CD14-positive monocyte (primary cell): ENCODE measurements around the gene ZC3H7A. TPM values are rescaled to one million over a fixed set of nuclear protein-coding genes. Genes with fewer than 3 reads are reported as not detected.

Experiments used
- DNase-seq, 3 donors: peaks; one replicate each; pipeline ENCODE4 v3.0.0-alpha.2; 2011 to 2022
- H2AFZ ChIP-seq: 2 replicates; pipeline ENCODE4 v1.6.0; 2012; ENCODE audit warnings: mild to moderate bottlenecking, low read depth, low read length, inconsistent platforms; ENCODE audit not compliant: insufficient read depth, poor library complexity, severe bottlenecking
- H3K27ac ChIP-seq, 2 donors: 1 replicate in 1 of 2; 2 replicates in 1 of 2; pipeline ENCODE4 v1.5.1; 2012 to 2013; ENCODE audit warnings: low read length in 2 of 2, control low read depth in 1 of 2, inconsistent platforms in 1 of 2, low read depth in 1 of 2, mild to moderate bottlenecking in 1 of 2
- H3K27me3 ChIP-seq, 2 donors: one replicate each; pipeline versions ENCODE4 v1.6.0 to v1.6.1; 2011 to 2013; ENCODE audit warnings: low read length in 2 of 2; ENCODE audit not compliant: control insufficient read depth in 2 of 2, insufficient read depth in 2 of 2
- H3K36me3 ChIP-seq, 2 donors: replicated peaks in 1 of 2; 1 replicate in 1 of 2; 2 replicates in 1 of 2; pipeline versions ENCODE4 v1.5.1 to v1.6.1; 2012 to 2013; ENCODE audit warnings: low read length in 2 of 2, control low read depth in 1 of 2, inconsistent platforms in 1 of 2, mild to moderate bottlenecking in 1 of 2; ENCODE audit not compliant: insufficient read depth in 2 of 2, control insufficient read depth in 1 of 2
- H3K4me1 ChIP-seq, 2 donors: 1 replicate in 1 of 2; 2 replicates in 1 of 2; pipeline versions ENCODE4 v1.5.1 to v1.6.1; 2012 to 2013; ENCODE audit warnings: low read length in 2 of 2, control low read depth in 1 of 2, inconsistent platforms in 1 of 2, mild to moderate bottlenecking in 1 of 2, moderate library complexity in 1 of 2; ENCODE audit not compliant: insufficient read depth in 2 of 2, control insufficient read depth in 1 of 2
- H3K4me2 ChIP-seq: replicated peaks from 2 replicates; pipeline ENCODE3; 2012; ENCODE audit warnings: low read length, moderate library complexity, mild to moderate bottlenecking; ENCODE audit not compliant: poor library complexity, severe bottlenecking; ENCODE audit errors: extremely low read depth
- H3K4me3 ChIP-seq, 3 experiments: fragments of 200-600 bp in 1 of 3; sonication (generic) in 1 of 3; replicated peaks in 1 of 3; 1 replicate in 2 of 3; 2 replicates in 1 of 3; pipeline ENCODE4 v1.5.1; 2011 to 2013; ENCODE audit warnings: low read length in 3 of 3, mild to moderate bottlenecking in 3 of 3, control low read depth in 2 of 3, low read depth in 2 of 3, inconsistent platforms in 1 of 3, moderate library complexity in 1 of 3
- H3K79me2 ChIP-seq: 2 replicates; pipeline ENCODE4 v1.6.0; 2012; ENCODE audit warnings: mild to moderate bottlenecking, control low read depth, inconsistent platforms, low read length, moderate library complexity; ENCODE audit not compliant: insufficient read depth
- H3K9ac ChIP-seq: 2 replicates; pipeline ENCODE4 v1.6.0; 2017; ENCODE audit warnings: low read length, mild to moderate bottlenecking; ENCODE audit not compliant: insufficient read depth, poor library complexity, severe bottlenecking
- H3K9me3 ChIP-seq, 2 donors: replicated peaks in 1 of 2; 1 replicate in 1 of 2; 2 replicates in 1 of 2; pipeline versions ENCODE4 v1.5.1 to v1.6.1; 2012 to 2013; ENCODE audit warnings: low read length in 2 of 2, control low read depth in 1 of 2; ENCODE audit not compliant: control insufficient read depth in 1 of 2, insufficient read depth in 1 of 2
- H4K20me1 ChIP-seq: 2 replicates; pipeline ENCODE4 v1.6.0; 2012; ENCODE audit warnings: mild to moderate bottlenecking, low read length, control low read depth, moderate library complexity; ENCODE audit not compliant: insufficient read depth
- H3K27ac Mint-ChIP-seq, 7 donors: one replicate each; pipeline ENCODE4 v1.8.0; 2020; ENCODE audit warnings: mild to moderate bottlenecking in 7 of 7, mixed read lengths in 7 of 7, moderate library complexity in 6 of 7, inconsistent platforms in 2 of 7
- H3K27me3 Mint-ChIP-seq, 3 donors: one replicate each; pipeline ENCODE4 v1.8.0; 2021 to 2022; ENCODE audit warnings: low read depth in 3 of 3, mild to moderate bottlenecking in 3 of 3, mixed read lengths in 3 of 3, moderate library complexity in 3 of 3, inconsistent platforms in 1 of 3
- H3K36me3 Mint-ChIP-seq, 2 donors: one replicate each; pipeline ENCODE4 v1.8.0; 2020; ENCODE audit warnings: mixed read lengths in 2 of 2, inconsistent platforms in 1 of 2, mild to moderate bottlenecking in 1 of 2
- H3K4me1 Mint-ChIP-seq: one replicate; pipeline ENCODE4 v1.8.0; 2020; ENCODE audit warnings: mild to moderate bottlenecking, mixed read lengths
- H3K4me3 Mint-ChIP-seq, 2 donors: one replicate each; pipeline ENCODE4 v1.8.0; 2020; ENCODE audit warnings: mild to moderate bottlenecking in 2 of 2, mixed read lengths in 2 of 2, moderate library complexity in 1 of 2
- H3K9me3 Mint-ChIP-seq, 7 donors: one replicate each; pipeline ENCODE4 v1.8.0; 2020 to 2022; ENCODE audit warnings: mixed read lengths in 7 of 7, mild to moderate bottlenecking in 6 of 7, moderate library complexity in 6 of 7, inconsistent platforms in 2 of 7
- CTCF ChIP-seq: fragments of 200-600 bp; IDR thresholded peaks from one replicate; pipeline ENCODE4 v1.8.0; 2022; ENCODE audit warnings: antibody characterized with exemption, mild to moderate bottlenecking
- WGBS: methylation state at CpG from one replicate; pipeline ENCODE4 v1.1.5; 2013; ENCODE audit warnings: missing lambda C conversion rate; ENCODE audit not compliant: insufficient coverage; 5-methylcytosine and 5-hydroxymethylcytosine counted together
- intact Hi-C, 2 donors: fragments of 100-400 bp; cut with micrococcal nuclease; formaldehyde crosslinking; loops; one replicate each; pipeline versions ENCODE4 v1.15.0 to v1.15.1; 2023
- polyA minus RNA-seq: library from RNA; depleted of rRNA, polyadenylated mRNA; stranded (reverse); fragments of >200 nt; gene quantifications from 2 replicates; pipeline ENCODE4 v1.2.3, GENCODE V29; 2012
- polyA plus RNA-seq, 3 donors: library from polyadenylated mRNA; depleted of rRNA in 1 of 3; unstranded in 2 of 3; stranded (reverse) in 1 of 3; fragments of 300-500 nt in 2 of 3; fragments of >200 nt in 1 of 3; fragmentation: Illumina TruSeq in 2 of 3; gene quantifications; 1 replicate in 2 of 3; 2 replicates in 1 of 3; pipeline ENCODE4 v1.2.3, GENCODE V29; 2012 to 2021
- total RNA-seq, 12 experiments: library from RNA in 1 of 12; stranded (reverse) in 1 of 12; fragments of 120-200 nt in 1 of 12; gene quantifications; one replicate each; pipeline ENCODE4 v1.2.4 and lab custom pipeline; 2013 to 2026; ENCODE audit warnings: mixed read lengths in 6 of 12, inconsistent platforms in 1 of 12

Gene ZC3H7A
- 53.4 TPM for total RNA-seq (2013)
- polyA plus RNA-seq (10 to 100 TPM; 22.6 to 62.0 (median 27.5) TPM), polyA minus RNA-seq (21.5 and 25.7 TPM in 2 replicates), total RNA-seq (lab: John Stamatoyannopoulos, UW) (50.2 to 124 (median 73.0) reads per million in 11 experiments)

- peak within 1 kb of the TSS; percentile 97 for H3K9ac ChIP-seq
- H3K27me3 ChIP-seq = no peaks in the 10 kb centered on the region
- H3K4me1 Mint-ChIP-seq = peaks cover 72% of the 10 kb centered on the region
- H2AFZ ChIP-seq = peak within 1 kb of the TSS; percentile 48
- H3K9me3 ChIP-seq = no peaks in the 10 kb centered on the region
- peaks cover 24 to 34% of the 10 kb centered on the region in 2 donors for H3K36me3 Mint-ChIP-seq
- WGBS = under 1% methylated on average over 76 of the region's 80 CpGs
- peak within 1 kb of the TSS; percentile 95 for H3K4me2 ChIP-seq
- H3K79me2 ChIP-seq = peaks cover 86% of the 10 kb centered on the region
- peak within 1 kb of the TSS; percentile 78 to 99 (median 98) for H3K4me3 ChIP-seq
- H3K9me3 Mint-ChIP-seq = peaks cover 0 to 9% (median 0%) of the 10 kb centered on the region in 7 donors
- peak within 1 kb of the TSS; percentile 92 to 99 for H3K4me3 Mint-ChIP-seq
- peak; percentile 95 to 98 (median 97) for DNase-seq
- peaks cover 7 to 29% of the 10 kb centered on the region in 2 donors for H3K36me3 ChIP-seq
- intact Hi-C loops = loop anchor here (2.0 to 5.0 kb wide), 3 partner anchors 53 to 55 kb away; partner anchors contain the start of genes RSL1D1 (in 2 of the 2) and TXNDC11 (in 2 of the 2)
- H3K4me1 ChIP-seq = peaks cover 55 to 73% of the 10 kb centered on the region in 2 donors
- H4K20me1 ChIP-seq = peaks cover 43% of the 10 kb centered on the region
- peak; percentile 78 for TF ChIP-seq CTCF
- peaks cover 0 to 4% (median 1%) of the 10 kb centered on the region in 3 donors for H3K27me3 Mint-ChIP-seq
- peak within 1 kb of the TSS; percentile 97 to 99 (median 98) for H3K27ac Mint-ChIP-seq
- peak within 1 kb of the TSS; percentile 99 to 100 for H3K27ac ChIP-seq
Measured at GRCh38 chr16:11797166-11797956, at the start of gene ZC3H7A. Gene ZC3H7A (minus strand): TSS chr16:11797258. CDS start chr16:11782354, 14,904 bp downstream.

- Histone ChIP-seq H3K27ac (peak overlapping the region in 1 of 2 donors; percentile 42), H3K79me2 (peaks cover 53% of the 10 kb centered on the region), H3K4me3 (no peak overlapping the region), H3K4me2 (no peak overlapping the region), H3K4me1 (no peaks in the 10 kb centered on the region), H2AFZ (no peak overlapping the region), H3K9ac (no peak overlapping the region), H3K9me3 (no peaks in the 10 kb centered on the region), H4K20me1 (peaks cover 85% of the 10 kb centered on the region), H3K27me3 (no peaks in the 10 kb centered on the region), H3K36me3 (peaks cover 92 to 97% of the 10 kb centered on the region in 2 donors)
- peak overlapping the region in 4 of 7 donors; percentile 24 to 79 (median 70) for H3K27ac Mint-ChIP-seq
- 100% methylated on average over 2 of the region's 4 CpGs for WGBS
- H3K27me3 Mint-ChIP-seq = peaks cover 0 to 2% (median 0%) of the 10 kb centered on the region in 3 donors
- peaks cover 4% of the 10 kb centered on the region for H3K4me1 Mint-ChIP-seq
- H3K4me3 Mint-ChIP-seq = no peak overlapping the region
- intact Hi-C loops = no loop called here
- DNase-seq = no peak
- no peak for TF ChIP-seq CTCF
- peaks cover 75 to 96% of the 10 kb centered on the region in 2 donors for H3K36me3 Mint-ChIP-seq
- H3K9me3 Mint-ChIP-seq = no peaks in the 10 kb centered on the region
Measured at GRCh38 chr16:11844499-11844898, 47.4 kb upstream of the ZC3H7A start.
